Glutamatergic neuron (in vitro differentiated cells): ENCODE measurements around the gene TVP23C. TPM values are rescaled to one million over a fixed set of nuclear protein-coding genes. Genes with fewer than 3 reads are reported as not detected.

ENCODE experiments used
- DNase-seq: peaks from one replicate; pipeline ENCODE4 v3.0.0; 2022
- H3K27ac Mint-ChIP-seq: one replicate; pipeline ENCODE4 v1.8.0; 2020; ENCODE audit warnings: mild to moderate bottlenecking, mixed read lengths, inconsistent platforms; ENCODE audit not compliant: unreplicated experiment
- H3K27me3 Mint-ChIP-seq: one replicate; pipeline ENCODE4 v1.8.0; 2020; ENCODE audit warnings: mild to moderate bottlenecking, moderate library complexity, mixed read lengths, inconsistent platforms; ENCODE audit not compliant: unreplicated experiment
- H3K36me3 Mint-ChIP-seq: one replicate; pipeline ENCODE4 v1.8.0; 2020; ENCODE audit warnings: mild to moderate bottlenecking, mixed read lengths, inconsistent platforms; ENCODE audit not compliant: unreplicated experiment
- H3K4me1 Mint-ChIP-seq: one replicate; pipeline ENCODE4 v1.8.0; 2020; ENCODE audit warnings: mild to moderate bottlenecking, low read depth, mixed read lengths, inconsistent platforms; ENCODE audit not compliant: unreplicated experiment
- H3K4me3 Mint-ChIP-seq: one replicate; pipeline ENCODE4 v1.8.0; 2020; ENCODE audit warnings: mild to moderate bottlenecking, mixed read lengths, inconsistent platforms; ENCODE audit not compliant: unreplicated experiment
- H3K9me3 Mint-ChIP-seq: one replicate; pipeline ENCODE4 v1.8.0; 2020; ENCODE audit warnings: mild to moderate bottlenecking, moderate library complexity, mixed read lengths, inconsistent platforms; ENCODE audit not compliant: unreplicated experiment
- CTCF ChIP-seq: fragments of 200-600 bp; sonication (generic); IDR thresholded peaks from one replicate; pipeline ENCODE4 v1.5.0; 2021; ENCODE audit not compliant: partially characterized antibody, unreplicated experiment
- total RNA-seq: library from RNA; stranded (reverse); fragmentation: NEBNext Ultra II Directional; extraction: Animal tissue kit (Norgen Biotek cat#: 25700); gene quantifications from one replicate; pipeline ENCODE4 v1.2.1, GENCODE V29; 2021; ENCODE audit not compliant: unreplicated experiment

TVP23C gene
- total RNA-seq, 1 donor from 2014 or later, result 29.4 TPM

DNA sequence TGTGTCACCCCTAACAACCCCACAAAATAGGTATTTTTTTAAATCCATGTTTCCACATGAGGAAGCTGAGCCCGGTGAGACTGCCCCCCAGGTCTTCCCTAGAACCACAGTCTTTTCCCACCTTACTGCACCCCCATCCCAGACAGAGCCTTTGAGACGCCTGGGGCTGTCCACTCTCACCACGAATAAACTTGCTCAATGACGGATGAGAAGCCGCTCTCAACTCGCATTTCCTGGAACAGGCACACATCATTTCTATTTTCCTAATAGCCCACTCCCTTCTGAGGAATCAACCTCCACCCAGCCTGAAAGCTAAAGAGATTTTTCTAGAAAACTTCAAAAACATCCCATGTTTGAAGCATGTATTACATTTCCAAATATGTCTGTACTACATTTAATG, 81.8 kb downstream of the TVP23C start:
- Mint-ChIP-seq H3K4me1 (peaks cover 8% of the 10 kb centered on the region), H3K27ac (no peak overlapping the region), H3K9me3 (no peaks in the 10 kb centered on the region), H3K36me3 (no peaks in the 10 kb centered on the region), H3K27me3 (no peaks in the 10 kb centered on the region), H3K4me3 (no peak overlapping the region)
- TF ChIP-seq CTCF, result no peak
- DNase-seq, result no peak

- no peak overlapping the region for H3K4me3 Mint-ChIP-seq
- H3K27ac Mint-ChIP-seq, result no peak overlapping the region
- TF ChIP-seq CTCF, result no peak
- no peaks in the 10 kb centered on the region for H3K36me3 Mint-ChIP-seq
- H3K4me1 Mint-ChIP-seq, result peaks cover 8% of the 10 kb centered on the region
- DNase-seq, result no peak
- H3K27me3 Mint-ChIP-seq, result no peaks in the 10 kb centered on the region
- no peaks in the 10 kb centered on the region for H3K9me3 Mint-ChIP-seq
Observed at GRCh38 chr17:15480204-15480603, 83.1 kb downstream of the TVP23C start.

- no peak for TF ChIP-seq CTCF
- no peak for DNase-seq
- Mint-ChIP-seq H3K9me3 (no peaks in the 10 kb centered on the region), H3K36me3 (no peaks in the 10 kb centered on the region), H3K4me1 (peaks cover 8% of the 10 kb centered on the region), H3K27ac (no peak overlapping the region), H3K27me3 (no peaks in the 10 kb centered on the region), H3K4me3 (no peak overlapping the region)
Observed at GRCh38 chr17:15479703-15480102, 83.6 kb downstream of the TVP23C start.

- Mint-ChIP-seq H3K27me3 (no peaks in the 10 kb centered on the region), H3K9me3 (no peaks in the 10 kb centered on the region), H3K36me3 (no peaks in the 10 kb centered on the region), H3K27ac (no peak overlapping the region), H3K4me3 (no peak overlapping the region), H3K4me1 (peaks cover 6% of the 10 kb centered on the region)
- no peak for TF ChIP-seq CTCF
- no peak for DNase-seq
Observed at GRCh38 chr17:15478845-15479244, 84.4 kb downstream of the TVP23C start.

DNA sequence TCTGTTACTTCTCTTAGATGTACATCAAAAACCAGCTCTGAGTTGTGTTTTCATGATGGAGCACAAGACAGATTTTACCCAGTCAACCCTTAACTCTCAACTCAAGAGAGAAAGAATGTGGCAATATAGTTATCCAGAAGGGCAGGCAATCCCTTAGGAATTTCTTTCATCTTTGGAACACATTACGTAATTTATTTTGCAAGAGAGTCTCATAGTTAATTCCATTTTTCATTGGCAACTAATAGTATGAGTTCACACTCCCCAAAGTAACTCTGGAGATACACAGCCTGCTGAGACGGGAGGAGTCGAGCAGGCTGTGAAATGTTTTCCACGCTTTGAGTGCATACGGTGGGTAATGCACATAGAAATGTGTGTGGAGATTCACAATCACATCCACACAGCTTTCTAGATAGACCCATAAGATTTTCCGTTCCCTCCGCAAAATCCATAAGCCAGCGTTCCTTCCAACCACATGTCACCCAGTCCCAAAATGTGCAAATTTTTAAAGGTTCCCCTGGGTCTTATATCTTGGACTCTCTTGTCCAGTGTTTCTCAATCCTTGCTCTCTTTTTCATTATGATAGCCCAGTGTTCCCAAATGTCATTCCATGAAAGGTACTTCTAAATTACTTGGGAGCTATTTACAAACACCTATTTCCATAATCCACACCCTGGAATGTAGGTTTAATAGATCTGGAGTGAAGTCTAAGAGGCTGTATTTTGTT, 87.5 kb downstream of the TVP23C start:
- Mint-ChIP-seq H3K4me1 (peaks cover 6% of the 10 kb centered on the region), H3K36me3 (no peaks in the 10 kb centered on the region), H3K27ac (no peak overlapping the region), H3K27me3 (no peaks in the 10 kb centered on the region), H3K9me3 (no peaks in the 10 kb centered on the region), H3K4me3 (no peak overlapping the region)
- DNase-seq, result no peak
- TF ChIP-seq CTCF, result no peak
